Hypothalamus (tissue), 51 donors: ENCODE measurements around the gene MAN1C1.

Experiments used
- DNase-seq, 51 donors: peaks; one replicate each; lab custom pipeline; 2025; lab: John Stamatoyannopoulos, UW

MAN1C1 gene

GRCh38 chr1:25771221-25772114 lies 154.9 kb downstream of the MAN1C1 start:
- DNase-seq, result peak in 2 of 51 donors; percentile 8 to 10

GRCh38 chr1:25772164-25772563 lies 155.6 kb downstream of the MAN1C1 start:
- no peak for DNase-seq

- no peak for DNase-seq
Observed at GRCh38 chr1:25772692-25773245, 156.2 kb downstream of the MAN1C1 start.

- DNase-seq, result peak in 1 of 51 donors; percentile 6
Observed at GRCh38 chr1:25773441-25774125, 157.0 kb downstream of the MAN1C1 start.

DNA sequence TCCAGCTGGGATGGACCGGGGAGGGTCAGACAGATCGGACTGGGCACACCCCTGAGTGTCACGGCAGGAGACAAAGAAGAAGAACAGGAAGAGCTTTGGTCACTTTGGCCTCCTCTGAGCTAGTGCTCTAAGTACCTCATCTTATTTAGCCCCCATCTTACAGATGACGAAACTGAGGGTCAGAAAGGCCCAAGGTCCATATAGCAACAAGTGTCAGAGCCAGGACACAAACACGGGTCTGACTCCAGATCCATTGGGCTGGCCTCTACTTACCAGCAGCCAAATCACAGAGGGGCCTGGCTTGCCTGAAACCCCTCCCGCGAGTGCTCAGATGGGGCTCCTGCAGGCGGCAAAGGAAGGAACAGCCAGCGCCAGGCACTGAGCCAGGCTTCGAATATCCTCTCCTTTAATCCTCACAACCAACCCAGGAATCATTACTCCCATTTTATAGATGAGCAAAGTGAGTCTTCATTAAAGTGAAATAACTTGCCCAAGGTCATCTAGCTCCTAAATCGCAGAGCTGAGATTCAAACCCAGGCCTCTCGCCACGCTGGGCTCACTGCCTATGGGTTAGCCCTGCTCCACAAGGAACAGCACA lies 157.7 kb downstream of the MAN1C1 start:
- no peak for DNase-seq

- DNase-seq, result no peak
Observed at GRCh38 chr1:25774921-25775771, 158.6 kb downstream of the MAN1C1 start.

GRCh38 chr1:25779388-25779787 lies 162.8 kb downstream of the MAN1C1 start:
- no peak for DNase-seq

DNA sequence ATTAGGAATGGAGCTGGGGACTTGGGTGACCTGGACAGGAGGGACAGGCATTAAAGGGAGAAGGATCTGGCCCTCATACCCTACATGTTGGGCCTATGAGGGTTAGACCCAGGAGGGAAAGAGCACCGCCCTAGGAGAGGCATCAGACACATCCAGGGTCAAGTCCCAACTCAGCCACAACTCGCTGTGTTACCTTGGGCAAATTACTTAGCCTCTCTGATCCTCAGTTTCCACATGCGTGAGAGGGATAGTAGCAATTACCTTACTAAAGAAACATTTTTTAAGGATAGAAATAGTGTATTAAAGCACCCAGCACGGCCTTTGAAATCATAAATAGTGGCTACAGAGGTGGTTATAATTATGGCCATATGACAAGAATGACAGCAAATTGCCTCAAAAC lies 163.3 kb downstream of the MAN1C1 start:
- no peak for DNase-seq

GRCh38 chr1:25780318-25781129 lies 163.9 kb downstream of the MAN1C1 start:
- no peak for DNase-seq

- DNase-seq, result no peak
Observed at GRCh38 chr1:25781130-25781433, 164.5 kb downstream of the MAN1C1 start.

GRCh38 chr1:25782608-25783201 lies 166.1 kb downstream of the MAN1C1 start:
- DNase-seq, result no peak

- no peak for DNase-seq
Observed at GRCh38 chr1:25784575-25785051, 168.0 kb downstream of the MAN1C1 start.

DNA sequence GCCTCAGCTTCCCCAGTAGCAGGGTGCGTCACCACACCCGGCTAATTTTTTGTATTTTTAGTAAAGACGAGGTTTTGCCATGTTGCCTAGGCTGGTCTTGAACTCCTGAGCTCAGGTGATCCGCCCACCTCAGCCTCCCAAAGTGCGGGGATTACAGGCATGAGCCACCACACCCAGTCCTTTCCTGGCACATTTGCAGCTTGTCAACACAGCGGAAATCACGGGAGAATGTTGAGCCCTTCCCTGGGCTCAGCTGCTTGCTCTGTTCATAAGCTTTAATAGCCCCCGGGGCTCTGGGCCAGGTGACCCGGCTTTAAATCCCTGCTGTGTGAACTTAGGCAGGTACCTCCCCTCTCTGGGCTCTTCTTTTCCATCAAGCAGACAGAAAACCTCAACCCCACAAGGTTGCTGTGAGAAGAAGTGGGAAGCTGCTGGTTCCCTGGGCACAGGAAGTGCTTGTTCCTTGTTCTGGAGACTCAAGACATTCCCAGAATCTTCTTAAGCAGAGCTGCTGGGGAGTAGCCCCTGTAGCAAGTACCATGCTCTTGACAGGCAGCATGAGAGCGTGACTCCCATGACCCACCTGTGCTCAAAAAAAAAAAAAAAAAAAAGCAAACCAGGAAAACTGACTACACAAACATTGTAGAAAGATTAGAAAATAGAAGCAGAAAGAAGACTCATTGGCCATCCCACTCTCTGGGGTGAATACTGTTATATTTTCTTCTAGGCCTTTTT lies 168.9 kb downstream of the MAN1C1 start:
- DNase-seq, result no peak

DNA sequence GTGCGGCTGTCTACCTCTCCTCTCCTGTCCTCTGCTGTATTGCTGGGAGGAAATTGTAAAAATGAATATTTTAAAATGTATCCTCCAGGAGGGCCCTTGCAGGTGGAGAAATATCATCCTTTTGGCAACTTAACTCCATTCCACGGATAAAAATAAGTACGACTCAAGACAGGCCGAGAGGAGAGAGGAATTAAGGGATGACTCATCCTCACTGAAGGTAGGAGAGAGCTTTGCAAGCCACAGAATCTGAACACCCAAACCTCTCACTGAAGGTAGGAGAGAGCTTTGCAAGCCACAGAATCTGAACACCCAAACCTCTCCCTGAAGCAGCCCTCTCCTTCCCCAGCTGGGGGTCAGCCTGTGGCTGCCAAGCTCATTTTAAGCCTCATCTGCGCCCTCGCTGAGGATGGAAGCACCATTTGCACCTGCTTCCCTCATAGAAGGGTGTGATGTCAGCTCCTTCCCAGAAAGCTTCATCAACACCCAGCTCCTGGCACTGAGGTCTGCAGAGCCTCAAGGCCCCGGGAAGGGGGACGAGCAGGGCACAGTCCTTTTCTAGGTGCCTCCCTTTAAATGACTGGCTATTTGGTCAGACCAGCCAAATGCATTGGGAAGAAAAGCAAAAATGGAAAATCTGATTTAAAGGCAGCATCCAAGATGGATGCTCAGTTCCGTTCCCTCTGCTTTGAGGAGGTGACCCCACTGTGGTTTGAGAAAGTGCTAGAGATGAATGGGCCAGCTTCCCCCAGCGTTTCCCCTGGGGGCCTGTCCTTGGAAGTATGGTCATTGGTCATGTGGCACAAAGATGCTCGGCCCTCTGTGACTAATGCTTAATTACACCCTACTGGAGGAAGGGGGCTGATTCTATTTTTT lies 170.5 kb downstream of the MAN1C1 start:
- DNase-seq, result peak in 2 of 51 donors; percentile 18 to 64

GRCh38 chr1:25787760-25788166 lies 171.2 kb downstream of the MAN1C1 start:
- DNase-seq, result no peak

GRCh38 chr1:25790472-25790871 lies 173.9 kb downstream of the MAN1C1 start:
- DNase-seq, result no peak

GRCh38 chr1:25792115-25792514 lies 175.5 kb downstream of the MAN1C1 start:
- no peak for DNase-seq
